ENCODE results near the gene NFS1.

NFS1 gene

GRCh38 chr20:35721219-35721618 is 22.1 kb upstream of the NFS1 start:
- Histone ChIP-seq H3K36me3 (ENCODE audit: insufficient read depth, low read length) (peaks cover 98% of the 10 kb centered on the region), H3F3A (ENCODE audit: insufficient read depth, low read length) (peaks cover 8% of the 10 kb centered on the region; the same call in 1 of the 2 replicates), H2AFZ (ENCODE audit: low read length) (no peak overlapping the region), H3K4me3 (ENCODE audit: low read depth, low read length, poor library complexity, severe bottlenecking) (no peak overlapping the region), H3K4me2 (ENCODE audit: low read length) (no peak overlapping the region), H3K9me2 (ENCODE audit: low read depth, low read length) (no peaks in the 10 kb centered on the region), H3K27ac (ENCODE audit: low read depth, low read length, poor library complexity, severe bottlenecking) (no peak overlapping the region), H3K9ac (ENCODE audit: low read length) (no peak overlapping the region), H3K27me3 (ENCODE audit: insufficient read depth, low read length) (no peaks in the 10 kb centered on the region), H3K4me1 (ENCODE audit: insufficient read depth, low read length, severe bottlenecking) (no peaks in the 10 kb centered on the region), H4K20me1 (ENCODE audit: insufficient read depth, low read length) (no peaks in the 10 kb centered on the region), H3K9me3 (ENCODE audit: low read length) (no peaks in the 10 kb centered on the region), H3K79me2 (ENCODE audit: insufficient read depth, low read length) (peaks cover 25% of the 10 kb centered on the region)
- TF ChIP-seq EZH2 (IDR thresholded peaks at IDR 0.05; ENCODE audit: borderline replicate concordance, low read length): no peak
- TF ChIP-seq CTCF (IDR thresholded peaks at IDR 0.05; ENCODE audit: low read length): no peak

DNA sequence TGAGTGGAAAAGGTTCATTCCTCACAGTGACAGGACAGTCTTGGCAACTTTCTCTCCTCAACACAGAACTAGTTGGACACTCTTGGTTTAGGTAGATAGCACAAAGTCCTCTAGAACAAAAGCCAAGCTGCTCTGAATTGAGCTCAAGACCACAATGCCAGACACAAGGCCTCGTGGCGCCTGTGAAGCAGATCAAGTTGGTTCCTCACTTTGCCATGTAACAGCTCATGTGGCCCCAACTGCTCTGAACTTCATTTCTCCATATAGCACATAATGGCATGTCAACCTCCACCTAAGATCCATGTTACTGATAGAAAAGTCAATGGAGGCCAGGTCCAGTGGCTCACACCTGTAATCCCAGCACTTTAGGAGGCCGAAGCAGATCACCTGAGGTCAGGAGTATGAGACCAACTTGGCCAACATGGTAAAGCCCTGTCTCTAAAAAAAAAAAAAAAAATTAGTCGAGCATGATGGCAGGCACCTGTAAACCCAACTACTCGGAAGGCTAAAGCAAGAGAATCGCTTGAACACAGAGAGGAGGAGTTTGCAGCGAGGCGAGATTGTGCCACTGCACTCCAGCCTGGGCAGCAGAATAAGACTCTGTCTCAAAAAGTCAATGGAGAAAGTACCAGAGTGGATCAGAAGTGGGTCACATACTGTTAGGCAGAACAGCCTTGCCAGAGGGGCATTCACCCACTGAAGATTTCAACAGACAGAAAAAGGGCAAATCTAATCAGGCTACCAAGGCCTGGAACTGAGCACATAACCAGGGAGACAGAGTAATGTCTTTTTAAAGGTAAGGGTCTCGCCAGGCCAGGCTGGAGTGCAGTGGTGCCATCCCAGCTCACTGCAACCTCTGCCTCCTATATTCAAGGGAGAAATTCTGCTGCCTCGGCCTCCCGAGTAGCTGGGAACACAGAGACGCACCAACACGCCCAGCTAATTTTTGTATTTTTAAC is 21.3 kb upstream of the NFS1 start:
- H4K20me1 ChIP-seq (ENCODE audit: insufficient read depth, low read length): no peaks in the 10 kb centered on the region
- H3K79me2 ChIP-seq (ENCODE audit: insufficient read depth, low read length): peaks cover 25% of the 10 kb centered on the region
- TF ChIP-seq EZH2 (IDR thresholded peaks at IDR 0.05; ENCODE audit: borderline replicate concordance, low read length) (no peak), CTCF (IDR thresholded peaks at IDR 0.05; ENCODE audit: low read length) (no peak)

DNA sequence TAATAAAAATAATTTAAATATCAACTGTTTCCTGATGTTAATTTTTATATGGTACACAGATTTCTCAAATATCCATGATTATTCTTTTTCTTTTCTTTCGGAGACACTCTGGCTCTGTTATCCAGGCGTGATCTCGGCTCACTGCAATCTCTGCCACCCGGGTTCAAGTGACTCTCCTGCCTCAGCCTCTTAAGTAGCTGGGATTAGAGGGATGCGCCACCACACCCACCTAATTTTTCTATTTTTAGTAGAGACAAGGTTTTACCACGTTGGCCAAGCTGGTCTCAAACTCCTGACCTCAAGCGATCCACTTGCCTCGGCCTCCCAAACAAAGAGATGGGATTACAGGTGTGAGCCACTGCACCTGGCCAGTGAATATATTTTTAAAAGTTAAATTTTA is 20.6 kb upstream of the NFS1 start:
- H3K9me2 ChIP-seq (ENCODE audit: low read depth, low read length): no peaks in the 10 kb centered on the region
- H3K27me3 ChIP-seq (ENCODE audit: insufficient read depth, low read length): no peaks in the 10 kb centered on the region
- H3K79me2 ChIP-seq (ENCODE audit: insufficient read depth, low read length): peaks cover 20% of the 10 kb centered on the region
- no peaks in the 10 kb centered on the region for H3K9me3 ChIP-seq (ENCODE audit: low read length)
- TF ChIP-seq CTCF (IDR thresholded peaks at IDR 0.05; ENCODE audit: low read length): no peak
- TF ChIP-seq EZH2 (IDR thresholded peaks at IDR 0.05; ENCODE audit: borderline replicate concordance, low read length): no peak
- peaks cover 98% of the 10 kb centered on the region for H3K36me3 ChIP-seq (ENCODE audit: insufficient read depth, low read length)
- H3K9ac ChIP-seq (ENCODE audit: low read length): no peak overlapping the region
- H2AFZ ChIP-seq (ENCODE audit: low read length): no peak overlapping the region
- no peak overlapping the region for H3K27ac ChIP-seq (ENCODE audit: low read depth, low read length, poor library complexity, severe bottlenecking)
- peaks cover 12% of the 10 kb centered on the region; the same call in 1 of the 2 replicates for H3F3A ChIP-seq (ENCODE audit: insufficient read depth, low read length)
- H3K4me2 ChIP-seq (ENCODE audit: low read length): no peak overlapping the region
- H3K4me3 ChIP-seq (ENCODE audit: low read depth, low read length, poor library complexity, severe bottlenecking): no peak overlapping the region
- no peaks in the 10 kb centered on the region for H4K20me1 ChIP-seq (ENCODE audit: insufficient read depth, low read length)
- H3K4me1 ChIP-seq (ENCODE audit: insufficient read depth, low read length, severe bottlenecking): no peaks in the 10 kb centered on the region

More for the DNA sequence above, 21.3 kb upstream of the NFS1 start:
- Histone ChIP-seq H3K4me2 (ENCODE audit: low read length) (no peak overlapping the region), H3K9me3 (ENCODE audit: low read length) (no peaks in the 10 kb centered on the region), H3K36me3 (ENCODE audit: insufficient read depth, low read length) (peaks cover 98% of the 10 kb centered on the region), H2AFZ (ENCODE audit: low read length) (no peak overlapping the region), H3K9me2 (ENCODE audit: low read depth, low read length) (no peaks in the 10 kb centered on the region), H3F3A (ENCODE audit: insufficient read depth, low read length) (peaks cover 8% of the 10 kb centered on the region; the same call in 1 of the 2 replicates), H3K27ac (ENCODE audit: low read depth, low read length, poor library complexity, severe bottlenecking) (no peak overlapping the region), H3K4me3 (ENCODE audit: low read depth, low read length, poor library complexity, severe bottlenecking) (no peak overlapping the region), H3K27me3 (ENCODE audit: insufficient read depth, low read length) (no peaks in the 10 kb centered on the region), H3K4me1 (ENCODE audit: insufficient read depth, low read length, severe bottlenecking) (no peaks in the 10 kb centered on the region), H3K9ac (ENCODE audit: low read length) (no peak overlapping the region)
